ENCODE data around the gene HOXA11. TPM values are rescaled to one million over a fixed set of nuclear protein-coding genes. Genes with fewer than 3 reads are reported as not detected.

HOXA11 gene
- total RNA-seq, 1 experiment from 2014 or later: not detected

DNA sequence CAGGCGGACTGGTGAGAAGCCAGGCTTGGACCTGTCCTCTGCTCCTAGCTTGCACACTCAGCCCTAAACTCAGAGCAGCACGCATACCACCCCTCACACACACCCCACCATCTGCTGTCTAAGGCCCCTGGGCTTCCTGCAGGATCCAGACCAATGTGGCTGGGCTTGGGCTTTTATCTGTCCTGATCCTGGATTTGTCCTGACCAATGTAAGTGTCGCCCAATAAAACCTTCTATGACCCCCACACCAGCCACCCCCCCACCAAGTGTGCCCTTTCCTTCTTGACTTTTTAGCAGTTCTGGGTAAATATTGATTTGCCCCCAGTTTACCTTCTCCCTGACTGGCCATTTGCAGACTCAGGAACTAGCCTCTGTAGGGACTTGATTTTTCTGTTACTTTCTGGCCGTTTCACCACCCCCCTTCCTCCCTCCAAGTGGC lies 16.6 kb upstream of the HOXA11 start:
- peaks cover 94% of the 10 kb centered on the region for H3K27me3 ChIP-seq (replicated peaks; ENCODE audit: insufficient read depth, low read depth, low read length, poor library complexity)
- H3K4me1 ChIP-seq (ENCODE audit: insufficient read depth, low read length, poor library complexity, severe bottlenecking): no peaks in the 10 kb centered on the region

DNA sequence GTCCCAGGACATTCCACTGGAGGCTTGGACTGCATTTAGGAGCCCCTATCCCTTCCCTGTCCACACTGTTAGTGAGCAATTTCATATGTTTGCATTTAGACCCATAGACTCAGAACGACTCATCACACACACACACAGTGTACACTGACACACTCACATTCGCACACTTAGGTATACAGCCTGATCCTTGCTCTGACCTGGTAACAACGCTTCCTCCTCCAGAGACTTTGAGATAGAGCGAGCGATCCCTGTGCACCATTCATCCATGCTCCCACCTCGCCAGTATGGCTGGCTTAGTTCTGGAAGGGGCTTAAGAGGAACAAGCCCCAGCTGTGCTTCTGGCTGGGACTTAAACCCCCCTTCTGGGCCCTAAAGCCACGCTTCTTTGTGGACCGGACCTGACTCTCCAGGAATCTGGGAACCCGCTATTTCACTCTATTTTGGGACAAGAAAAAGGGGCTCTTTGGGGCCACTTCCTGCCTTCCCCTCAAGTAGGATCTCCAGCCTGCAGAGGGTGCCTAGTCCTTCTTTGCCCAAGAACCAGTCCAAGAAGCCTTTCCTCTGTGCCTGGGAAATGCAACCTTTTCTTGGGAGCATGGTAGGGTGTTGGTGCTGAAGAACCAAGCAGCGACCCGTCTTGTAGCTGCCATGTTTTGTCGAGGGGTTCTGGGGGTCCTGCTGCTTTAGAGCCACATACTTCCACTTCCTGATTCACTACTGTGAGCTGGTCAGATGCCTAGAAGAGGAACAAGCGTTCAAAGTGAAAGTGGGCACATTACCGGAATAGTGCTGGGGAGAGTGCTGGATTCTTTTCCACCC lies 15.9 kb upstream of the HOXA11 start:
- DNase-seq (ENCODE audit: low spot score): no peak
- ChIA-PET CTCF (interaction anchor here (1.2 kb wide), 1 partner anchor 720 kb away, joined by 4 read pairs; no protein-coding TSS in a partner anchor), POLR2A (ENCODE audit: low non-redundant PET) (no interaction called here)
- no peak overlapping the region for H3K27ac ChIP-seq (ENCODE audit: low read depth, low read length, poor library complexity, severe bottlenecking)
- H3K36me3 ChIP-seq (ENCODE audit: insufficient read depth, low read length, poor library complexity, severe bottlenecking): no peaks in the 10 kb centered on the region
- BruUV-seq (replicated peaks): no TSS peak
- no peaks in the 10 kb centered on the region for H3K9me3 ChIP-seq (ENCODE audit: low read depth, low read length, poor library complexity, severe bottlenecking)
- peak overlapping the region; percentile 29 for H3K4me3 ChIP-seq (ENCODE audit: low read depth, low read length, poor library complexity, severe bottlenecking)
- intact Hi-C loops (cut with micrococcal nuclease; ENCODE audit: unreplicated experiment): loop anchor here (5.0 kb wide), 1 partner anchor 571 kb away; no protein-coding TSS in a partner anchor
- TF ChIP-seq, protein P1, sequence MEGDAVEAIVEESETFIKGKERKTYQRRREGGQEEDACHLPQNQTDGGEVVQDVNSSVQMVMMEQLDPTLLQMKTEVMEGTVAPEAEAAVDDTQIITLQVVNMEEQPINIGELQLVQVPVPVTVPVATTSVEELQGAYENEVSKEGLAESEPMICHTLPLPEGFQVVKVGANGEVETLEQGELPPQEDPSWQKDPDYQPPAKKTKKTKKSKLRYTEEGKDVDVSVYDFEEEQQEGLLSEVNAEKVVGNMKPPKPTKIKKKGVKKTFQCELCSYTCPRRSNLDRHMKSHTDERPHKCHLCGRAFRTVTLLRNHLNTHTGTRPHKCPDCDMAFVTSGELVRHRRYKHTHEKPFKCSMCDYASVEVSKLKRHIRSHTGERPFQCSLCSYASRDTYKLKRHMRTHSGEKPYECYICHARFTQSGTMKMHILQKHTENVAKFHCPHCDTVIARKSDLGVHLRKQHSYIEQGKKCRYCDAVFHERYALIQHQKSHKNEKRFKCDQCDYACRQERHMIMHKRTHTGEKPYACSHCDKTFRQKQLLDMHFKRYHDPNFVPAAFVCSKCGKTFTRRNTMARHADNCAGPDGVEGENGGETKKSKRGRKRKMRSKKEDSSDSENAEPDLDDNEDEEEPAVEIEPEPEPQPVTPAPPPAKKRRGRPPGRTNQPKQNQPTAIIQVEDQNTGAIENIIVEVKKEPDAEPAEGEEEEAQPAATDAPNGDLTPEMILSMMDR (conservative IDR thresholded peaks at IDR 0.05; ENCODE audit: low read depth, low read length): no peak
- peak; percentile 88 for TF ChIP-seq EZH2 (IDR thresholded peaks at IDR 0.05; ENCODE audit: borderline replicate concordance, low read depth, low read length, poor library complexity, severe bottlenecking)
- H3K27me3 ChIP-seq (replicated peaks; ENCODE audit: insufficient read depth, low read depth, low read length, poor library complexity): peaks cover 94% of the 10 kb centered on the region
- no peaks in the 10 kb centered on the region for H3K4me1 ChIP-seq (ENCODE audit: insufficient read depth, low read length, poor library complexity, severe bottlenecking)

More for the DNA sequence above, 16.6 kb upstream of the HOXA11 start:
- Histone ChIP-seq H3K4me3 (ENCODE audit: low read depth, low read length, poor library complexity, severe bottlenecking) (no peak overlapping the region), H3K36me3 (ENCODE audit: insufficient read depth, low read length, poor library complexity, severe bottlenecking) (no peaks in the 10 kb centered on the region), H3K27ac (ENCODE audit: low read depth, low read length, poor library complexity, severe bottlenecking) (no peak overlapping the region), H3K9me3 (ENCODE audit: low read depth, low read length, poor library complexity, severe bottlenecking) (no peaks in the 10 kb centered on the region)
- ChIA-PET POLR2A (ENCODE audit: low non-redundant PET) (no interaction called here), CTCF (interaction anchor here (1.2 kb wide), 1 partner anchor 720 kb away, joined by 4 read pairs; no protein-coding TSS in a partner anchor)
- BruUV-seq (replicated peaks): no TSS peak
- intact Hi-C loops (cut with micrococcal nuclease; ENCODE audit: unreplicated experiment): loop anchor here (5.0 kb wide), 1 partner anchor 571 kb away; no protein-coding TSS in a partner anchor
- no peak for DNase-seq (ENCODE audit: low spot score)
- TF ChIP-seq, protein P1 (conservative IDR thresholded peaks at IDR 0.05; ENCODE audit: low read depth, low read length): no peak
- no peak for TF ChIP-seq EZH2 (IDR thresholded peaks at IDR 0.05; ENCODE audit: borderline replicate concordance, low read depth, low read length, poor library complexity, severe bottlenecking)

DNA sequence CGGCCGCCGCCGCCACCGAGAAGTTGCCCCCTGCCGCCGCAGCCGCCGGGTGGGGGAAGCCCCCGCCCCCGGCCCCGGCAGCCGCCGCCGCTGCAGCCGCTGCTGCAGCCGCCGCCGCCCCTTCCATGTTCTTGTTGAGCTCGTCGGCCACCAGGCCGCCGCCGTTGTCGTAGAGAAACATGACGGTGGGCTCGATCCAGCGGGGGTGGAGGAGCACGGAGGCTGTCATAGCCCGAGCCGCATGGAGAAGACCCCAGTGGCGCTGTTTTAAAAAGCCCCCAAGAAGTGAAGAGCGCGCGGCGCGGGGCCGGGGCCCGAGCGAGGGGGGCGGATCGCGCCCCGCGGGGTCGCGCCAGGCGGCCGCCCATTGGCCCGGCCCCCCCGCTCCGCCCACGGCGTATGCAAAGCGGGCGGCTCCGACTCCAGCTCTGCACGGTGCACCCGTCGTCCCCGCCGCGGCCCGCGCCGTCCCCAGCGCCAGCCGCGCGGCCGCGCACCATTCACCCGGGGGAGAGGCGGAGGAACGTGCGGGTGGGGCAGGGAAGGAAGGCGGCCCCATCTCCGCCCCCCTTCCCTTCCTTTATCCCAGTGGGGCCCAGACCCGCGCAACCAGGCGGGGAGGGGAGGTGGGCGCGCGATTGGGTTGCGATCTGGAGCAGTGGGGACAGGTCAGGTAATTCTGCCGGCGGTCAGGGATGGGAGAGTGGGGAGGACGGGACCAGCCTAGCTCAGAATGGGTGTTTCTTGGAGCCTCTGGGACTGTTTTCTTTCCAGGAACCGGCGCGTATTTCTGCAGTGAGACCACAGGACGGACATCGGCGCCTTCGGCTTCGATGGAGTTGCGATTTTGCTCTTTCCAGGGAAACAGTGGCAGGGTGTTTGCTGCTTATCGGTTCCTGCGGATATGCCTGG lies 15.1 kb upstream of the HOXA11 start, which contains the start of gene HOXA13:
TSS of gene HOXA13 (minus strand) at position 243 of the 912 bp plus-strand sequence. CDS start at position 229, 14 bp downstream.
- TF ChIP-seq EZH2 (IDR thresholded peaks at IDR 0.05; ENCODE audit: borderline replicate concordance, low read depth, low read length, poor library complexity, severe bottlenecking): peak; percentile 97
- TF ChIP-seq, protein P1 (conservative IDR thresholded peaks at IDR 0.05; ENCODE audit: low read depth, low read length): no peak
- H3K4me3 ChIP-seq (ENCODE audit: low read depth, low read length, poor library complexity, severe bottlenecking): peak within 1 kb of the TSS; percentile 29
- H3K9me3 ChIP-seq (ENCODE audit: low read depth, low read length, poor library complexity, severe bottlenecking): no peaks in the 10 kb centered on the region
- H3K36me3 ChIP-seq (ENCODE audit: insufficient read depth, low read length, poor library complexity, severe bottlenecking): no peaks in the 10 kb centered on the region
- no TSS peak for BruUV-seq (replicated peaks)
- intact Hi-C loops (cut with micrococcal nuclease; ENCODE audit: unreplicated experiment): loop anchor here (5.0 kb wide), 4 partner anchors 377 to 897 kb away; no protein-coding TSS in a partner anchor
- CTCF ChIA-PET: interaction anchor here (0.6 kb wide), 2 partner anchors 743 to 1047 kb away, joined by 4 to 5 read pairs; no protein-coding TSS in a partner anchor
- H3K27me3 ChIP-seq (replicated peaks; ENCODE audit: insufficient read depth, low read depth, low read length, poor library complexity): peaks cover 94% of the 10 kb centered on the region
- POLR2A ChIA-PET (ENCODE audit: low non-redundant PET): no interaction called here
- no peaks in the 10 kb centered on the region for H3K4me1 ChIP-seq (ENCODE audit: insufficient read depth, low read length, poor library complexity, severe bottlenecking)
- H3K27ac ChIP-seq (ENCODE audit: low read depth, low read length, poor library complexity, severe bottlenecking): no peak within 1 kb of the TSS
- peak; percentile 45 for DNase-seq (ENCODE audit: low spot score)

All from A673 (cell line).